ENCODE data around the gene USP25.

The USP25 gene

DNA sequence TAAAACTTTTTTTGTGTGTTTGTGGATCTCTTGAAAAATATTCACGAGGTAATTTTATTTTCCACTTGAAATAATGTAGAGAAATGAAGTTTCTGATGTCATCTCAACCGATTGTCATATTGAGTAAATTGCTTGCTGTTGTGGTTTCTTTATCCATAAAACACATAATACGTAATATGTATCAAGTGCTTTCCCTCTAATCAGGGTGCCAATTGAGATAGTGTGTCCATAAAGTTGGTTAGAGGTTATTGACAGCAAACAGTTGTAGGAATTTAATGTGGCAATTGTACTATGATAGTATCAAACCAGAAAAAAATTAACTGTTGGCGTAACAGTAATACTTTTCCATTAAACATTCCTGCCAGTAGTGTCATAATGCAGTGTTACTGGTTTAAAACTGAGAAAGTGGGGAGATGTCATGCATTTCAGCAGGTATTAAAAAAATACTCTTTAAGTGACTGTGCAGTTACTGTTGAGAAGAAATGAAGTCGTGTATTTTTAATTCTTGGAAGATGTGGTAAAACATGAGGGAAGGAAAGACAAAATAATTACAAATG, 38.3 kb downstream of the USP25 start:
- TF ChIP-seq, protein P1, sequence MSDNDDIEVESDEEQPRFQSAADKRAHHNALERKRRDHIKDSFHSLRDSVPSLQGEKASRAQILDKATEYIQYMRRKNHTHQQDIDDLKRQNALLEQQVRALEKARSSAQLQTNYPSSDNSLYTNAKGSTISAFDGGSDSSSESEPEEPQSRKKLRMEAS (IDR thresholded peaks at IDR 0.05) = no peak
- TF ChIP-seq REST (IDR thresholded peaks at IDR 0.05; ENCODE audit: low read depth) = no peak
- TF ChIP-seq YY1 (IDR thresholded peaks at IDR 0.05; ENCODE audit: low read depth) = no peak
- no peak for TF ChIP-seq RAD21 (IDR thresholded peaks at IDR 0.05; ENCODE audit: low read depth)
- TF ChIP-seq, protein P2, sequence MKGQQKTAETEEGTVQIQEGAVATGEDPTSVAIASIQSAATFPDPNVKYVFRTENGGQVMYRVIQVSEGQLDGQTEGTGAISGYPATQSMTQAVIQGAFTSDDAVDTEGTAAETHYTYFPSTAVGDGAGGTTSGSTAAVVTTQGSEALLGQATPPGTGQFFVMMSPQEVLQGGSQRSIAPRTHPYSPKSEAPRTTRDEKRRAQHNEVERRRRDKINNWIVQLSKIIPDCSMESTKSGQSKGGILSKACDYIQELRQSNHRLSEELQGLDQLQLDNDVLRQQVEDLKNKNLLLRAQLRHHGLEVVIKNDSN (IDR thresholded peaks at IDR 0.05) = no peak
- TF ChIP-seq CEBPB (IDR thresholded peaks at IDR 0.05) = no peak
- TF ChIP-seq EP300 (IDR thresholded peaks at IDR 0.05; ENCODE audit: borderline replicate concordance) = no peak
- no peak for TF ChIP-seq CREB1 (IDR thresholded peaks at IDR 0.05; ENCODE audit: low read depth)
- TF ChIP-seq FOXM1 (IDR thresholded peaks at IDR 0.05; ENCODE audit: borderline replicate concordance, low read depth) = no peak
- TF ChIP-seq ZBTB7A (IDR thresholded peaks at IDR 0.05; ENCODE audit: low read depth) = no peak
- no peak for TF ChIP-seq TAF1 (IDR thresholded peaks at IDR 0.05; ENCODE audit: low read depth)
- TF ChIP-seq TCF12 (IDR thresholded peaks at IDR 0.05; ENCODE audit: low read depth) = no peak
- no peak for TF ChIP-seq EGR1 (IDR thresholded peaks at IDR 0.05)
- no peak for TF ChIP-seq TEAD4 (IDR thresholded peaks at IDR 0.05)
- TF ChIP-seq NFIC (IDR thresholded peaks at IDR 0.05) = no peak

DNA sequence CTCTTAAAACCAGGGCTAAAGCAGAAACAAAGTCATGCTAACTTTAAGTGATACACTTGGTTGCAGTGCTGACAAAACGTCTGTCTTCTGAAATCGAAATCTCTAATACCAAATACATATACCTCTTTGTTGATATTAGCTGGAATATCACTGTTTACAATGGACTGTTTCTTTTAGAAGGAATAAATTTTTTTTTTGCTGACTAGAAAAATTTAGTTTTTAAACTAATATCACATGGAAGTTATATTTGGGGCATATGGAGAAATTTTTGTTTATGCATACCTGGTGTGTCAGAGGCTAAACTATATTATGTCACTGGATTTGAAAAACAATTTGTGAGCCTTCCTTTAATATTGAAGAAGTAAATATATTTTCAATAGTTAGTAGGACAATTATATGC, 39.1 kb downstream of the USP25 start:
- TF ChIP-seq TCF12 (IDR thresholded peaks at IDR 0.05; ENCODE audit: low read depth) (no peak), RAD21 (IDR thresholded peaks at IDR 0.05; ENCODE audit: low read depth) (no peak), ZBTB7A (IDR thresholded peaks at IDR 0.05; ENCODE audit: low read depth) (no peak), CREB1 (IDR thresholded peaks at IDR 0.05; ENCODE audit: low read depth) (no peak), CEBPB (IDR thresholded peaks at IDR 0.05) (no peak), REST (IDR thresholded peaks at IDR 0.05; ENCODE audit: low read depth) (no peak), FOXM1 (IDR thresholded peaks at IDR 0.05; ENCODE audit: borderline replicate concordance, low read depth) (no peak), TAF1 (IDR thresholded peaks at IDR 0.05; ENCODE audit: low read depth) (no peak), EGR1 (IDR thresholded peaks at IDR 0.05) (no peak), TEAD4 (IDR thresholded peaks at IDR 0.05) (no peak)
- TF ChIP-seq, protein P1 (IDR thresholded peaks at IDR 0.05) = no peak

- TF ChIP-seq RAD21 (IDR thresholded peaks at IDR 0.05; ENCODE audit: low read depth) = no peak
- TF ChIP-seq EGR1 (IDR thresholded peaks at IDR 0.05) = no peak
- TF ChIP-seq TEAD4 (IDR thresholded peaks at IDR 0.05) = no peak
- no peak for TF ChIP-seq TCF12 (IDR thresholded peaks at IDR 0.05; ENCODE audit: low read depth)
- TF ChIP-seq EP300 (IDR thresholded peaks at IDR 0.05; ENCODE audit: borderline replicate concordance) = no peak
- no peak for TF ChIP-seq REST (IDR thresholded peaks at IDR 0.05; ENCODE audit: low read depth)
- TF ChIP-seq, protein P2 (IDR thresholded peaks at IDR 0.05) = no peak
- TF ChIP-seq ZBTB7A (IDR thresholded peaks at IDR 0.05; ENCODE audit: low read depth) = no peak
- no peak for TF ChIP-seq YY1 (IDR thresholded peaks at IDR 0.05; ENCODE audit: low read depth)
- TF ChIP-seq CREB1 (IDR thresholded peaks at IDR 0.05; ENCODE audit: low read depth) = no peak
- no peak for TF ChIP-seq NFIC (IDR thresholded peaks at IDR 0.05)
- TF ChIP-seq TAF1 (IDR thresholded peaks at IDR 0.05; ENCODE audit: low read depth) = no peak
These were observed 41.5 kb downstream of the USP25 start for GRCh38 chr21:15771311-15771710.

DNA sequence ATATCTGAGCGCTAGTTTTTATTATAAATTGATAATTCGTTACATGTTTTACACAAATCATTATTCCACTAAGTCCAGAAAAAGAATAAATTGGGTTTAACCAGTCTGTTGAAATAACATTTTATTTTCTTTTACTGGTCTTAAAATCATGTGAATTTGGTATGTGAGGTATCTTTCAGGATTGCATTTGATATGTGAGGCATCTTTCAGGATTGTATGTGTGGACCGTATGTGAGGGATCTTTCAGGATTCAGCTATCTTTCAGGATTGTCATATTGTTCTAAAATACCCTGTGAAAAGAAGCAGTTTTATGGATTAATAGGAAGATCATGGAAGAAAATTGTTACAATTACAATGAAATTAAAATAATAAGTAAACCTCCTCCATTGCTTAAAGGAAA, 42.9 kb downstream of the USP25 start:
- no peak for TF ChIP-seq CREB1 (IDR thresholded peaks at IDR 0.05; ENCODE audit: low read depth)
- no peak for TF ChIP-seq NFIC (IDR thresholded peaks at IDR 0.05)
- no peak for TF ChIP-seq REST (IDR thresholded peaks at IDR 0.05; ENCODE audit: low read depth)
- TF ChIP-seq YY1 (IDR thresholded peaks at IDR 0.05; ENCODE audit: low read depth) = no peak
- no peak for TF ChIP-seq TAF1 (IDR thresholded peaks at IDR 0.05; ENCODE audit: low read depth)
- TF ChIP-seq TEAD4 (IDR thresholded peaks at IDR 0.05) = no peak
- no peak for TF ChIP-seq EP300 (IDR thresholded peaks at IDR 0.05; ENCODE audit: borderline replicate concordance)
- no peak for TF ChIP-seq TCF12 (IDR thresholded peaks at IDR 0.05; ENCODE audit: low read depth)
- TF ChIP-seq, protein P2 (IDR thresholded peaks at IDR 0.05) = no peak
- TF ChIP-seq EGR1 (IDR thresholded peaks at IDR 0.05) = no peak

All from Ishikawa (cell line).